Sigmoid colon (tissue), 4 donors: ENCODE measurements around the gene NAA15.

Experiments used
- EP300 ChIP-seq, 4 donors: sonication (generic); formaldehyde crosslinking; IDR thresholded peaks; one replicate each; pipeline ENCODE4 v1.6.1; 2017; ENCODE audit warnings: antibody characterized with exemption in 4 of 4
- POLR2A ChIP-seq, 2 donors: fragments of 450-650 bp; IDR thresholded peaks; one replicate each; pipeline ENCODE4 v1.6.1; 2016; ENCODE audit warnings: antibody characterized with exemption in 2 of 2, mild to moderate bottlenecking in 2 of 2, moderate library complexity in 2 of 2
- TF ChIP-seq, protein P1 (sequence below), 4 experiments: fragments of 450-650 bp in 3 of 4; fragments of 200-600 bp in 1 of 4; IDR thresholded peaks; one replicate each; pipeline ENCODE4 v1.5.1; 2016 to 2019; ENCODE audit warnings: antibody characterized with exemption in 4 of 4, mild to moderate bottlenecking in 3 of 4, moderate library complexity in 2 of 4

- TF ChIP-seq POLR2A (IDR thresholded peaks at IDR 0.05), result no peak
- TF ChIP-seq, protein P1, sequence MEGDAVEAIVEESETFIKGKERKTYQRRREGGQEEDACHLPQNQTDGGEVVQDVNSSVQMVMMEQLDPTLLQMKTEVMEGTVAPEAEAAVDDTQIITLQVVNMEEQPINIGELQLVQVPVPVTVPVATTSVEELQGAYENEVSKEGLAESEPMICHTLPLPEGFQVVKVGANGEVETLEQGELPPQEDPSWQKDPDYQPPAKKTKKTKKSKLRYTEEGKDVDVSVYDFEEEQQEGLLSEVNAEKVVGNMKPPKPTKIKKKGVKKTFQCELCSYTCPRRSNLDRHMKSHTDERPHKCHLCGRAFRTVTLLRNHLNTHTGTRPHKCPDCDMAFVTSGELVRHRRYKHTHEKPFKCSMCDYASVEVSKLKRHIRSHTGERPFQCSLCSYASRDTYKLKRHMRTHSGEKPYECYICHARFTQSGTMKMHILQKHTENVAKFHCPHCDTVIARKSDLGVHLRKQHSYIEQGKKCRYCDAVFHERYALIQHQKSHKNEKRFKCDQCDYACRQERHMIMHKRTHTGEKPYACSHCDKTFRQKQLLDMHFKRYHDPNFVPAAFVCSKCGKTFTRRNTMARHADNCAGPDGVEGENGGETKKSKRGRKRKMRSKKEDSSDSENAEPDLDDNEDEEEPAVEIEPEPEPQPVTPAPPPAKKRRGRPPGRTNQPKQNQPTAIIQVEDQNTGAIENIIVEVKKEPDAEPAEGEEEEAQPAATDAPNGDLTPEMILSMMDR (IDR thresholded peaks at IDR 0.05), result no peak
- no peak for TF ChIP-seq EP300 (IDR thresholded peaks at IDR 0.05)
Observed at GRCh38 chr4:139286186-139286698, 15.1 kb upstream of the NAA15 start.
